ENCODE results near the gene CRYBA1.

The CRYBA1 gene

GRCh38 chr17:29283961-29284360, 37.3 kb downstream of the CRYBA1 start:
- no peak for DNase-seq

GRCh38 chr17:29289852-29290251, 43.2 kb downstream of the CRYBA1 start:
- DNase-seq, result no peak

GRCh38 chr17:29291163-29291752, 44.6 kb downstream of the CRYBA1 start:
- no peak for DNase-seq

GRCh38 chr17:29292071-29292991, 45.7 kb downstream of the CRYBA1 start:
- peak; percentile 45 for DNase-seq

- DNase-seq, result peak; percentile 45
Measured at GRCh38 chr17:29292992-29293889, 46.6 kb downstream of the CRYBA1 start.

- DNase-seq, result peak; percentile 91
Measured at GRCh38 chr17:29293890-29294579, 47.4 kb downstream of the CRYBA1 start, which contains the start of gene NUFIP2. TSS of gene NUFIP2 (minus strand) at chr17:29294148. CDS start at chr17:29294059, 89 bp downstream.

GRCh38 chr17:29294580-29294900, 47.9 kb downstream of the CRYBA1 start:
- DNase-seq, result no peak

GRCh38 chr17:29295420-29295819, 48.8 kb downstream of the CRYBA1 start:
- DNase-seq, result no peak

GRCh38 chr17:29299031-29299430, 52.4 kb downstream of the CRYBA1 start:
- DNase-seq, result no peak

- no peak for DNase-seq
Measured at GRCh38 chr17:29303386-29303785, 56.7 kb downstream of the CRYBA1 start.

Measured in activated gamma-delta T cell (primary cell).